ENCODE results near the gene SMC1B. TPM values are rescaled to one million over a fixed set of nuclear protein-coding genes. Genes with fewer than 3 reads are reported as not detected.
"Not testable (repeated sequence)": the region's sequence is repeated elsewhere in the genome, so short reads cannot be mapped to it uniquely, and the experiment has no call there.

SMC1B gene
- total RNA-seq, 1 donor from 2014 or later, result not detected

- Histone ChIP-seq H3K4me3 (no peak overlapping the region), H3K36me3 (no peaks in the 10 kb centered on the region), H3K27me3 (no peaks in the 10 kb centered on the region), H3K4me1 (no peaks in the 10 kb centered on the region), H3K9me3 (peaks cover 0 to 7% of the 10 kb centered on the region in 2 donors), H3K27ac (no peak overlapping the region)
- DNase-seq (ENCODE audit: low spot score in 2 of 2), result no peak
- intact Hi-C loops (cut with DNase I), result no loop called here
- no peak for TF ChIP-seq CTCF (IDR thresholded peaks at IDR 0.05)
Observed at GRCh38 chr22:45366713-45367112, 46.7 kb downstream of the SMC1B start.

GRCh38 chr22:45359627-45360026, 53.8 kb downstream of the SMC1B start:
- Histone ChIP-seq H3K36me3 (no peaks in the 10 kb centered on the region), H3K9me3 (no peaks in the 10 kb centered on the region), H3K27ac (no peak overlapping the region), H3K4me1 (no peaks in the 10 kb centered on the region), H3K27me3 (no peaks in the 10 kb centered on the region), H3K4me3 (no peak overlapping the region)
- DNase-seq (ENCODE audit: low spot score in 2 of 2), result no peak
- intact Hi-C loops (cut with DNase I), result no loop called here
- no peak for TF ChIP-seq CTCF (IDR thresholded peaks at IDR 0.05)

- no peaks in the 10 kb centered on the region for H3K9me3 ChIP-seq
- no peak for TF ChIP-seq CTCF (IDR thresholded peaks at IDR 0.05)
- H3K4me3 ChIP-seq, result no peak overlapping the region
- H3K27me3 ChIP-seq, result no peaks in the 10 kb centered on the region
- no peak overlapping the region for H3K27ac ChIP-seq
- intact Hi-C loops (cut with DNase I), result no loop called here
- no peaks in the 10 kb centered on the region for H3K4me1 ChIP-seq
- no peak for DNase-seq (ENCODE audit: low spot score in 2 of 2)
- H3K36me3 ChIP-seq, result no peaks in the 10 kb centered on the region
Observed at GRCh38 chr22:45358127-45358526, 55.3 kb downstream of the SMC1B start.

GRCh38 chr22:45357490-45357889, 55.9 kb downstream of the SMC1B start:
- Histone ChIP-seq H3K9me3 (no peaks in the 10 kb centered on the region), H3K4me3 (no peak overlapping the region), H3K4me1 (no peaks in the 10 kb centered on the region), H3K36me3 (no peaks in the 10 kb centered on the region), H3K27me3 (no peaks in the 10 kb centered on the region), H3K27ac (no peak overlapping the region)
- no peak for DNase-seq (ENCODE audit: low spot score in 2 of 2)
- intact Hi-C loops (cut with DNase I), result no loop called here
- no peak for TF ChIP-seq CTCF (IDR thresholded peaks at IDR 0.05)

GRCh38 chr22:45353786-45354185, 59.6 kb downstream of the SMC1B start:
- intact Hi-C loops (cut with DNase I), result no loop called here

GRCh38 chr22:45352757-45353156, 60.6 kb downstream of the SMC1B start:
- H3K9me3 ChIP-seq; H3K27me3 ChIP-seq; H3K27ac ChIP-seq; H3K4me3 ChIP-seq; H3K4me1 ChIP-seq; DNase-seq (ENCODE audit: low spot score in 2 of 2); H3K36me3 ChIP-seq; intact Hi-C loops (cut with DNase I): not testable (repeated sequence)

More at GRCh38 chr22:45353786-45354185, 59.6 kb downstream of the SMC1B start:
- TF ChIP-seq CTCF (IDR thresholded peaks at IDR 0.05), result no peak
- no peaks in the 10 kb centered on the region for H3K27me3 ChIP-seq
- H3K4me1 ChIP-seq, result no peaks in the 10 kb centered on the region
- H3K27ac ChIP-seq, result no peak overlapping the region
- H3K9me3 ChIP-seq, result no peaks in the 10 kb centered on the region
- DNase-seq (ENCODE audit: low spot score in 2 of 2), result no peak
- H3K4me3 ChIP-seq, result no peak overlapping the region
- no peaks in the 10 kb centered on the region for H3K36me3 ChIP-seq

All from ascending aorta (tissue), 2 donors.